Measurements from ENCODE around the gene USP2. TPM values are rescaled to one million over a fixed set of nuclear protein-coding genes. Genes with fewer than 3 reads are reported as not detected.

The USP2 gene
- total RNA-seq, 1 experiment from 2014 or later: 5.7 TPM

DNA sequence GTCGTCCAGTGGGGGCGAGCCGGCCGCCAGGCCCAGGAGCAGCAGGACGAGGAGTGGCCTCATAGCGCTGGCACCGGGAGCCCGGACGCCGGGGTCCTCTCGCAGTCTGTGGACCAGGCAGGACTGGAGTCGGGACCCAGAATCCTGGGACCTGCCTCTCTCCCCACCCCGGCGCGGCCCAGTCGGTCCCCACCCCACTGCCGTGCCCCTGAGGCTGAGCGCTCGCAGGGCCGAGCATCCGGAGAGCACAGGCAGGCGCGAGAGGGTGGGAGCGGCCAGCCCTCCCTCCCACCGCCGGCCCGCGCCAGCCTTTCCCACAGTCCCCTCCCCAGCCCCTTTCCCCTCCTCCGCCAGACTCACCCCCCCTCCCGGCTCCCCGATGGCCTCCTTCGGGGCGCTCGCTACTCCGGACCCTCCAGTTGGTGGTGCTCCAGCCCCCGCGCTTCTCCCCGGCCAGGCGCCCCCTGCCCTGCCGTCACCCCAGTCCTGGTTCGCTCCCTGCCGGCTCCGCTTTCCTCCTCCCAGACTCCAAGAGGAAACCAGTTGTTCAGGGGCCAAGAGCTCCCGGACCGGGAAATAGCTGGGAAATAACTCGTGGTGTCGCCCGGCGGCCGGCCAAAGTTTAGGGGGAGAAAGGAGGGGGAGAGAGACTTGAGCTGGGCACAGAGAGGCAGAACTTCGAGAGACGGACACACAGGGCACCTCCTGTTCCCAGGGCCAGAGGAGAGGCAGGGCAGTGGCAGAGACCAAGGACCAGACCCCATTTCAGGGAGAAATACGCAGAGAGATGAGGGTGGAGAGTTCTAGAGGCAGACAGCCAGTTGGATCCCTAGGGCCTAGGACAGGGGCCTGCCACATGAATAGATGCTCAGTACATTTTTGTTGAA, 40.9 kb downstream of the USP2 start, which contains the start of gene C1QTNF5:
C1QTNF5 (minus strand) TSS at position 549 of the 887 bp plus-strand sequence; CDS start at position 63, 486 bp downstream.
- no peak within 1 kb of the TSS for H3K4ac ChIP-seq (ENCODE audit: low read depth, low read length)
- H3K27me3 ChIP-seq (ENCODE audit: insufficient read depth, low read length): peaks cover 16% of the 10 kb centered on the region
- no peak within 1 kb of the TSS for H2BK20ac ChIP-seq (ENCODE audit: low read depth, low read length, poor library complexity, severe bottlenecking)
- H3K23me2 ChIP-seq (ENCODE audit: insufficient read length, low read depth, low read length, poor library complexity, severe bottlenecking): peaks cover 19% of the 10 kb centered on the region
- peaks cover 7% of the 10 kb centered on the region; the same call in 1 of the 2 replicates for H3K79me2 ChIP-seq (ENCODE audit: insufficient read depth, low read length)
- H3K27ac ChIP-seq (ENCODE audit: insufficient read length, low read depth, low read length): no peak within 1 kb of the TSS
- H3K4me1 ChIP-seq (ENCODE audit: insufficient read depth, low read length): no peaks in the 10 kb centered on the region; the same call in 1 of the 2 replicates
- no peak within 1 kb of the TSS for H2AK5ac ChIP-seq (ENCODE audit: insufficient read length, low read length)
- no peak within 1 kb of the TSS for H2BK5ac ChIP-seq (ENCODE audit: insufficient read length, low read length)
- H4K5ac ChIP-seq (ENCODE audit: insufficient read length, low read depth, low read length): no peak within 1 kb of the TSS
- DNase-seq: peak; percentile 52
- no peak within 1 kb of the TSS for H3K23ac ChIP-seq (ENCODE audit: insufficient read length, low read depth, low read length)
- WGBS (ENCODE audit: extremely low coverage, insufficient read length, low lambda C conversion rate): no CpG with 5 or more reads among the region's 53 CpGs
- no peak within 1 kb of the TSS for H3T11ph ChIP-seq (ENCODE audit: low read length)
- H4K20me1 ChIP-seq (ENCODE audit: control insufficient read depth, insufficient read depth, insufficient read length): no peaks in the 10 kb centered on the region
- H3K9me3 ChIP-seq (ENCODE audit: control insufficient read depth, low read depth, low read length): no peaks in the 10 kb centered on the region
- no peak within 1 kb of the TSS for H3K9ac ChIP-seq (ENCODE audit: extremely low read depth, insufficient read length, low read length)
- H4K8ac ChIP-seq (replicated peaks; ENCODE audit: insufficient read length, low read depth, low read length): no peak within 1 kb of the TSS
- H3K14ac ChIP-seq (ENCODE audit: insufficient read depth, low read length): peak within 1 kb of the TSS; percentile 50; the same call in 1 of the 2 replicates
- H3K79me1 ChIP-seq (ENCODE audit: insufficient read depth, low read depth, low read length, poor library complexity, severe bottlenecking): peaks cover 3% of the 10 kb centered on the region
- H3K56ac ChIP-seq (ENCODE audit: insufficient read length, low read depth, low read length): no peak within 1 kb of the TSS
- Mint-ChIP-seq H3K4me1 (peaks cover 40 to 55% of the 10 kb centered on the region in 2 experiments), H3K36me3 (ENCODE audit: insufficient read depth in 1 of 3, low read depth in 3 of 3) (peaks cover 9 to 18% (median 15%) of the 10 kb centered on the region in 3 experiments), H3K9me3 (no peaks in the 10 kb centered on the region; a peak in 1 of 5 replicates), H3K27me3 (ENCODE audit: low read depth) (peaks cover 64% of the 10 kb centered on the region), H3K27ac (no peak within 1 kb of the TSS), H3K4me3 (peak within 1 kb of the TSS; percentile 52 to 71)
- TF ChIP-seq, protein P1, sequence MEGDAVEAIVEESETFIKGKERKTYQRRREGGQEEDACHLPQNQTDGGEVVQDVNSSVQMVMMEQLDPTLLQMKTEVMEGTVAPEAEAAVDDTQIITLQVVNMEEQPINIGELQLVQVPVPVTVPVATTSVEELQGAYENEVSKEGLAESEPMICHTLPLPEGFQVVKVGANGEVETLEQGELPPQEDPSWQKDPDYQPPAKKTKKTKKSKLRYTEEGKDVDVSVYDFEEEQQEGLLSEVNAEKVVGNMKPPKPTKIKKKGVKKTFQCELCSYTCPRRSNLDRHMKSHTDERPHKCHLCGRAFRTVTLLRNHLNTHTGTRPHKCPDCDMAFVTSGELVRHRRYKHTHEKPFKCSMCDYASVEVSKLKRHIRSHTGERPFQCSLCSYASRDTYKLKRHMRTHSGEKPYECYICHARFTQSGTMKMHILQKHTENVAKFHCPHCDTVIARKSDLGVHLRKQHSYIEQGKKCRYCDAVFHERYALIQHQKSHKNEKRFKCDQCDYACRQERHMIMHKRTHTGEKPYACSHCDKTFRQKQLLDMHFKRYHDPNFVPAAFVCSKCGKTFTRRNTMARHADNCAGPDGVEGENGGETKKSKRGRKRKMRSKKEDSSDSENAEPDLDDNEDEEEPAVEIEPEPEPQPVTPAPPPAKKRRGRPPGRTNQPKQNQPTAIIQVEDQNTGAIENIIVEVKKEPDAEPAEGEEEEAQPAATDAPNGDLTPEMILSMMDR (conservative IDR thresholded peaks at IDR 0.05): no peak
- H2BK120ac ChIP-seq (ENCODE audit: low read depth, low read length, poor library complexity, severe bottlenecking): no peak within 1 kb of the TSS
- no peak within 1 kb of the TSS for H2AFZ ChIP-seq (ENCODE audit: low read length)
- H3K4me2 ChIP-seq (ENCODE audit: insufficient read depth, insufficient read length, low read length): peak within 1 kb of the TSS; percentile 56
- H4K91ac ChIP-seq (ENCODE audit: insufficient read length, low read depth, low read length): no peak within 1 kb of the TSS
- H2BK12ac ChIP-seq (ENCODE audit: insufficient read length, low read depth, low read length): no peak within 1 kb of the TSS
- no peak within 1 kb of the TSS for H2BK15ac ChIP-seq (ENCODE audit: low read depth, low read length)
- peak within 1 kb of the TSS; percentile 6 for H3K18ac ChIP-seq (ENCODE audit: insufficient read length, low read depth, low read length)
